ENCODE measurements around the gene ATPAF2. TPM values are rescaled to one million over a fixed set of nuclear protein-coding genes. Genes with fewer than 3 reads are reported as not detected.

Gene ATPAF2
- total RNA-seq, 1 experiment from 2014 or later = 38.8 TPM

Other genes with a start within 250 kb of the ATPAF2 start
- 52.0 and 103 TPM in 2 replicates for gene SREBF1, start 202.2 kb downstream of the ATPAF2 start, total RNA-seq (2014; rRNA removed; shearing (Covaris generic); ENCODE audit: low replicate concordance)
- 6.0 and 6.4 TPM in 2 replicates for gene TOM1L2, start 66.8 kb downstream of the ATPAF2 start, total RNA-seq (2014; rRNA removed; shearing (Covaris generic); ENCODE audit: low replicate concordance)
- gene DRC3, start 66.3 kb downstream of the ATPAF2 start, total RNA-seq (2014; rRNA removed; shearing (Covaris generic); ENCODE audit: low replicate concordance) = 4.5 TPM in 1 of 2 replicates, not detected in the other
- 7.8 and 8.9 TPM in 2 replicates for gene GID4, start 240 bp upstream of the ATPAF2 start, total RNA-seq (2014; rRNA removed; shearing (Covaris generic); ENCODE audit: low replicate concordance)
- gene DRG2, start 48.8 kb upstream of the ATPAF2 start, total RNA-seq (2014; rRNA removed; shearing (Covaris generic); ENCODE audit: low replicate concordance) = 21.5 and 26.3 TPM in 2 replicates
- 0.11 and 1.3 TPM in 2 replicates for gene MYO15A, start 69.6 kb upstream of the ATPAF2 start, total RNA-seq (2014; rRNA removed; shearing (Covaris generic); ENCODE audit: low replicate concordance)
- 124 and 145 TPM in 2 replicates for gene ALKBH5, start 144.7 kb upstream of the ATPAF2 start, total RNA-seq (2014; rRNA removed; shearing (Covaris generic); ENCODE audit: low replicate concordance)
- 12.0 and 12.1 TPM in 2 replicates for gene LLGL1, start 186.5 kb upstream of the ATPAF2 start, total RNA-seq (2014; rRNA removed; shearing (Covaris generic); ENCODE audit: low replicate concordance)
- gene FLII, start 219.6 kb upstream of the ATPAF2 start, total RNA-seq (2014; rRNA removed; shearing (Covaris generic); ENCODE audit: low replicate concordance) = 128 and 166 TPM in 2 replicates
- 4.5 and 14.2 TPM in 2 replicates for gene MIEF2, start 221.5 kb upstream of the ATPAF2 start, total RNA-seq (2014; rRNA removed; shearing (Covaris generic); ENCODE audit: low replicate concordance)

All from Karpas-422 (cell line).